Astrocyte (in vitro differentiated cells and primary cell): ENCODE data around the gene EXD2.

Experiments
- CTCF ChIP-seq: IDR thresholded peaks from 2 replicates; pipeline ENCODE4 v1.5.1; 2011; ENCODE audit warnings: low read depth, mild to moderate bottlenecking, inconsistent platforms, low read length, moderate library complexity; ENCODE audit not compliant: insufficient read depth
- EZH2 ChIP-seq: IDR thresholded peaks from 2 replicates; pipeline ENCODE4 v1.6.1; 2012; ENCODE audit warnings: mild to moderate bottlenecking, low read length, inconsistent platforms; ENCODE audit not compliant: insufficient read depth

- TF ChIP-seq CTCF: no peak
- no peak for TF ChIP-seq EZH2
Observed at GRCh38 chr14:69246331-69246730, 55.0 kb downstream of the EXD2 start.
